ENCODE data around the gene ATP8A2. TPM values are rescaled to one million over a fixed set of nuclear protein-coding genes. Genes with fewer than 3 reads are reported as not detected.

The ATP8A2 gene
- polyA plus RNA-seq, 1 donor from 2014 or later: 11.9 TPM

GRCh38 chr13:25377244-25377962 lies 5.6 kb downstream of the ATP8A2 start:
- TF ChIP-seq REST (IDR thresholded peaks at IDR 0.05; ENCODE audit: borderline replicate concordance): no peak
- Histone ChIP-seq H3K27ac (ENCODE audit: low read length) (no peak overlapping the region), H3K27me3 (ENCODE audit: insufficient read depth, low read depth, low read length) (peaks cover 5% of the 10 kb centered on the region), H3K4me2 (ENCODE audit: low read length) (no peak overlapping the region), H2AFZ (ENCODE audit: low read depth, low read length) (no peak overlapping the region), H3K9me3 (ENCODE audit: low read length) (no peaks in the 10 kb centered on the region), H3K36me3 (ENCODE audit: insufficient read depth, low read length) (no peaks in the 10 kb centered on the region), H4K20me1 (ENCODE audit: insufficient read depth) (no peaks in the 10 kb centered on the region), H3K9ac (ENCODE audit: low read length) (no peak overlapping the region), H3K9me2 (ENCODE audit: insufficient read depth, low read length) (no peaks in the 10 kb centered on the region), H3K4me3 (ENCODE audit: low read length) (no peak overlapping the region), H3F3A (ENCODE audit: insufficient read depth, low read length, poor library complexity, severe bottlenecking) (no peaks in the 10 kb centered on the region), H3K79me2 (replicated peaks; ENCODE audit: insufficient read depth, low read length) (no peaks in the 10 kb centered on the region)

- H3K27me3 ChIP-seq (ENCODE audit: insufficient read depth, low read depth, low read length): peaks cover 5% of the 10 kb centered on the region
- no peak overlapping the region for H2AFZ ChIP-seq (ENCODE audit: low read depth, low read length)
- H4K20me1 ChIP-seq (ENCODE audit: insufficient read depth): no peaks in the 10 kb centered on the region
- no peaks in the 10 kb centered on the region for H3K9me2 ChIP-seq (ENCODE audit: insufficient read depth, low read length)
- H3K4me2 ChIP-seq (ENCODE audit: low read length): no peak overlapping the region
- H3K4me3 ChIP-seq (ENCODE audit: low read length): no peak overlapping the region
- H3K79me2 ChIP-seq (replicated peaks; ENCODE audit: insufficient read depth, low read length): no peaks in the 10 kb centered on the region
- H3K36me3 ChIP-seq (ENCODE audit: insufficient read depth, low read length): no peaks in the 10 kb centered on the region
- H3K9me3 ChIP-seq (ENCODE audit: low read length): no peaks in the 10 kb centered on the region
- H3F3A ChIP-seq (ENCODE audit: insufficient read depth, low read length, poor library complexity, severe bottlenecking): no peaks in the 10 kb centered on the region
- no peak overlapping the region for H3K9ac ChIP-seq (ENCODE audit: low read length)
- H3K27ac ChIP-seq (ENCODE audit: low read length): no peak overlapping the region
- no peak for TF ChIP-seq EP300 (conservative IDR thresholded peaks at IDR 0.05; ENCODE audit: poor library complexity, severe bottlenecking)
- no peak for TF ChIP-seq EZH2 (IDR thresholded peaks at IDR 0.05; ENCODE audit: borderline replicate concordance, insufficient read depth, low read length, poor library complexity, severe bottlenecking)
- no peak for TF ChIP-seq SMC3 (conservative IDR thresholded peaks at IDR 0.05; ENCODE audit: poor library complexity)
- no peak for TF ChIP-seq MXI1 (conservative IDR thresholded peaks at IDR 0.05; ENCODE audit: poor library complexity, severe bottlenecking)
- TF ChIP-seq REST (IDR thresholded peaks at IDR 0.05; ENCODE audit: borderline replicate concordance): no peak
- TF ChIP-seq POLR2AphosphoS5 (IDR thresholded peaks at IDR 0.05): no peak
These were observed 6.8 kb downstream of the ATP8A2 start for GRCh38 chr13:25378528-25378927.
